Motor neuron (in vitro differentiated cells): ENCODE measurements around the gene ERCC5. TPM values are rescaled to one million over a fixed set of nuclear protein-coding genes. Genes with fewer than 3 reads are reported as not detected.

ENCODE experiments used
- ATAC-seq, 8 experiments: fragments of 200-7000 bp; cut with Tn5 transposase; replicated peaks in 6 of 8; 2 replicates each; pipeline ENCODE4 v1.8.0; 2021; ENCODE audit warnings: mild to moderate bottlenecking in 8 of 8, moderate library complexity in 8 of 8
- H3K27ac ChIP-seq, 2 donors: fragments of 250-450 bp; sonication (Bioruptor Pico); 2 replicates each; pipeline ENCODE4 v1.9.0; 2021; ENCODE audit warnings: antibody characterized with exemption in 2 of 2, mild to moderate bottlenecking in 2 of 2, moderate library complexity in 1 of 2
- H3K4me1 ChIP-seq, 2 donors: fragments of 250-450 bp; sonication (Bioruptor Pico); replicated peaks in 1 of 2; 2 replicates each; pipeline ENCODE4 v1.6.1; 2021; ENCODE audit warnings: antibody characterized with exemption in 2 of 2, mild to moderate bottlenecking in 2 of 2, moderate library complexity in 1 of 2
- H3K4me3 ChIP-seq, 5 donors: fragments of 250-450 bp; sonication (Bioruptor Pico); 2 replicates each; pipeline ENCODE4 v1.9.0; 2021; ENCODE audit warnings: antibody characterized with exemption in 5 of 5, mild to moderate bottlenecking in 5 of 5, moderate library complexity in 4 of 5
- WGBS, 10 experiments: fragments of 450-650 bp; shearing (Covaris generic); methylation state at CpG; one replicate each; pipeline ENCODE4 v1.0.0; 2022; 5-methylcytosine and 5-hydroxymethylcytosine counted together
- in situ Hi-C, 9 experiments: fragments of 400-800 bp; cut with MboI; loops; one replicate each; pipeline ENCODE4 v1.15.0; 2021; ENCODE audit warnings: low sequenced_read_pairs in 9 of 9, low pct_unique_long_range_greater_than_20kb in 2 of 9; ENCODE audit not compliant: unreplicated experiment in 9 of 9
- total RNA-seq, 8 experiments: library from RNA; unstranded; fragments of 300-600 nt; gene quantifications; 2 replicates each; pipeline versions ENCODE4 v1.2.3 to v1.2.4, GENCODE V29; 2022

Gene ERCC5
- 10 to 100 TPM; 40.2 to 83.3 (median 57.7) TPM for total RNA-seq

- peaks cover 4 to 5% of the 10 kb centered on the region in 2 donors for H3K4me1 ChIP-seq
- WGBS, 10 experiments, result 0 to 7% (median 0%) methylated on average over 1 to 16 of the region's 49 CpGs; no CpG with 5 or more reads in 2 of the 10 experiments
- H3K4me3 ChIP-seq, result peak within 1 kb of the TSS; percentile 62 to 91 (median 81)
- in situ Hi-C loops, result loop anchor here in 8 of 9 experiments (25.0 kb wide), 2 partner anchors 258 to 908 kb away; partner anchors contain the start of gene TPP2 (in 8 of the 8)
- ATAC-seq, result peak; percentile 85 to 93 (median 91)
- H3K27ac ChIP-seq, result peak within 1 kb of the TSS; percentile 87 to 95
Observed at GRCh38 chr13:102845630-102846260, at the start of gene ERCC5. Gene ERCC5 (plus strand): TSS chr13:102846032. CDS start chr13:102846267, 235 bp downstream.

GRCh38 chr13:102798581-102799425 is 47.0 kb upstream of the ERCC5 start, which contains the start of the genes BIVM and POGLUT2:
Gene BIVM (plus strand): TSS chr13:102799119. CDS start chr13:102807268, 8,149 bp downstream.
Gene POGLUT2 (minus strand): TSS chr13:102798976. CDS start chr13:102798670, 306 bp downstream.
- Histone ChIP-seq H3K27ac (peak within 1 kb of the TSS in 1 of 2 donors; percentile 8), H3K4me1 (peaks cover 0 to 17% of the 10 kb centered on the region in 2 donors), H3K4me3 (peak within 1 kb of the TSS; percentile 91 to 99 (median 94))
- WGBS, 10 experiments, result 0 to 2% (median 0%) methylated on average over 2 to 24 of the region's 72 CpGs; no CpG with 5 or more reads in 4 of the 10 experiments
- in situ Hi-C loops, result loop anchor here in 1 of 9 experiments (10.0 kb wide), 1 partner anchor 154 kb away; no protein-coding TSS in a partner anchor
- peak; percentile 85 to 95 (median 93) for ATAC-seq

GRCh38 chr13:102799426-102800144 is 46.2 kb upstream of the ERCC5 start:
- ATAC-seq, result peak; percentile 4 to 24 (median 18)
- peak overlapping the region; percentile 91 to 99 (median 94) for H3K4me3 ChIP-seq
- H3K4me1 ChIP-seq, result peaks cover 0 to 17% of the 10 kb centered on the region in 2 donors
- H3K27ac ChIP-seq, result no peak overlapping the region
- 0 to 27% (median 3%) methylated on average over 1 to 35 of the region's 69 CpGs; no CpG with 5 or more reads in 4 of the 10 experiments for WGBS, 10 experiments
- in situ Hi-C loops, result loop anchor here in 1 of 9 experiments (10.0 kb wide), 1 partner anchor 155 kb away; no protein-coding TSS in a partner anchor

GRCh38 chr13:102800145-102801041 is 45.4 kb upstream of the ERCC5 start:
- peak overlapping the region; percentile 91 to 99 (median 94) for H3K4me3 ChIP-seq
- H3K4me1 ChIP-seq, result peaks cover 0 to 17% of the 10 kb centered on the region in 2 donors
- peak; percentile 66 to 79 (median 76) for ATAC-seq
- peak overlapping the region; percentile 13 to 41 for H3K27ac ChIP-seq
- in situ Hi-C loops, result no loop called here
- WGBS, 10 experiments, result 0 to 100% (median 17%) methylated on average over 1 to 18 of the region's 81 CpGs; no CpG with 5 or more reads in 2 of the 10 experiments

GRCh38 chr13:102805680-102806079 is 40.2 kb upstream of the ERCC5 start:
- 83 to 100% (median 100%) methylated on average over 1 to 3 of the region's 3 CpGs for WGBS, 10 experiments
- Histone ChIP-seq H3K4me3 (no peak overlapping the region), H3K4me1 (peaks cover 0 to 5% of the 10 kb centered on the region in 2 donors), H3K27ac (no peak overlapping the region)
- no peak for ATAC-seq
- in situ Hi-C loops, result no loop called here

- Histone ChIP-seq H3K4me1 (no peaks in the 10 kb centered on the region), H3K4me3 (no peak overlapping the region), H3K27ac (no peak overlapping the region)
- WGBS, 10 experiments, result 84 to 100% (median 95%) methylated on average over 1 to 3 of the region's 3 CpGs; no CpG with 5 or more reads in 2 of the 10 experiments
- in situ Hi-C loops, result no loop called here
- ATAC-seq, result no peak
Observed at GRCh38 chr13:102807699-102808098, 38.1 kb upstream of the ERCC5 start.

GRCh38 chr13:102812611-102813287 is 33.1 kb upstream of the ERCC5 start:
- Histone ChIP-seq H3K27ac (no peak overlapping the region), H3K4me3 (no peak overlapping the region), H3K4me1 (no peaks in the 10 kb centered on the region)
- in situ Hi-C loops, result no loop called here
- peak in 1 of 8 experiments; percentile 35 for ATAC-seq

- WGBS, 10 experiments, result 82 to 100% (median 94%) methylated on average over 1 to 7 of the region's 7 CpGs; no CpG with 5 or more reads in 3 of the 10 experiments
- Histone ChIP-seq H3K4me3 (no peak overlapping the region), H3K27ac (no peak overlapping the region), H3K4me1 (no peaks in the 10 kb centered on the region)
- in situ Hi-C loops, result no loop called here
- ATAC-seq, result no peak
Observed at GRCh38 chr13:102814025-102814607, 31.7 kb upstream of the ERCC5 start.

GRCh38 chr13:102814793-102815192 is 31.0 kb upstream of the ERCC5 start:
- Histone ChIP-seq H3K4me1 (no peaks in the 10 kb centered on the region), H3K4me3 (no peak overlapping the region), H3K27ac (no peak overlapping the region)
- in situ Hi-C loops, result no loop called here
- 81 to 100% (median 93%) methylated on average over 2 to 6 of the region's 6 CpGs; no CpG with 5 or more reads in 1 of the 10 experiments for WGBS, 10 experiments
- ATAC-seq, result no peak

GRCh38 chr13:102815788-102816187 is 30.0 kb upstream of the ERCC5 start:
- Histone ChIP-seq H3K4me3 (no peak overlapping the region), H3K4me1 (no peaks in the 10 kb centered on the region), H3K27ac (no peak overlapping the region)
- in situ Hi-C loops, result no loop called here
- 66 to 100% (median 92%) methylated on average over 3 to 5 of the region's 5 CpGs for WGBS, 10 experiments
- ATAC-seq, result no peak

GRCh38 chr13:102816708-102817107 is 29.1 kb upstream of the ERCC5 start:
- Histone ChIP-seq H3K4me3 (no peak overlapping the region), H3K4me1 (no peaks in the 10 kb centered on the region), H3K27ac (no peak overlapping the region)
- in situ Hi-C loops, result no loop called here
- 10 to 100% (median 76%) methylated on average over 1 to 4 of the region's 4 CpGs for WGBS, 10 experiments
- ATAC-seq, result no peak
